Stimulated activated naive CD8-positive, alpha-beta T cell treated with anti-CD3 and anti-CD28 coated beads, Interleukin-15, Interleukin-2, amounts not matched to agents 100 U/mL and 50 U/mL, for 24 hours (primary cell): ENCODE measurements around the gene ARID3C.

ENCODE experiments used
- ATAC-seq: fragments of 150-1000 bp; cut with Tn5 transposase; one replicate; pipeline ENCODE4 v1.10.0; 2021
- DNase-seq: peaks from one replicate; pipeline ENCODE4 v3.0.0; 2021

ARID3C gene, protein sequence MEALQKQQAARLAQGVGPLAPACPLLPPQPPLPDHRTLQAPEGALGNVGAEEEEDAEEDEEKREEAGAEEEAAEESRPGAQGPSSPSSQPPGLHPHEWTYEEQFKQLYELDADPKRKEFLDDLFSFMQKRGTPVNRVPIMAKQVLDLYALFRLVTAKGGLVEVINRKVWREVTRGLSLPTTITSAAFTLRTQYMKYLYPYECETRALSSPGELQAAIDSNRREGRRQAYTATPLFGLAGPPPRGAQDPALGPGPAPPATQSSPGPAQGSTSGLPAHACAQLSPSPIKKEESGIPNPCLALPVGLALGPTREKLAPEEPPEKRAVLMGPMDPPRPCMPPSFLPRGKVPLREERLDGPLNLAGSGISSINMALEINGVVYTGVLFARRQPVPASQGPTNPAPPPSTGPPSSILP

DNA sequence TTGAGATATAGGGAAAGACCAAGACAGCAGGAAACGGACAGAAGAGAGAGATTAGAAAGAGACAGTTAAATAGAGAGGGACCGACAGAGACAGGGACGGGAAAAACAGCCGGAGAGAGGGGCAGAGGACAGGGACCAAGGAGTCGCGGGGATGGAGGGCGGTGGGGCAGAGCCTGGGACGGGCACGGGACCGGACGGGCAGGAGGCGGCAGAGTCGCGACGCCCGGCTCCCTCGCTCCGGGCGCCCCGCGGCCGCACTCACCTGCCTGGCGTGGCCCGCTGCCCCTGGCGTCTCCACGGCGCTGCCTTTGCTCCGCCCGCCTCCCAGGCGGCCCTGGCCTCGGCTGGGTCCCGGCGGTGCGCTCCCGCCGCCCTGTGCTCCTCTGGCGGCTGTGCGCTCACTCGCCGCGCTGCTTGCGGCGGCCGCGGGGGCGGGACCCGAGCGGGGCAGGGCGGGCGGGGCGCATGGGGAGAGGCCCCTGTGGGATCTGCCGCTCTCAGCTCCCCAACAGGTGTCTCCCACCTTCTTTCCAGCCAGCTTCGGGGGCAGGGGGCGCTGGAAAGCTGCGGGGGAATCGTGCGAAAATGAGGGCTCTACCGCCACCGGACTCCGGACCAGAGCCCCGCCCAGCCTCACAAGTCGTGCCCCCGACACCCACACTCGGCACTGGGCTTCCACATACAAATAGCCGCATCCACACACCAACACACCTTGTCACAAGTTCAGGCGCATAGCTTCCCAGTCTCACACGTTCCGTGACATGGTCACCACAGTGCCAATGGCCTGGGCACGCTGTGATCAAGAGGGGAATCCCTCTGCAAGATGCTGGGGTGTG is at the start of gene ARID3C:
ARID3C (minus strand) TSS at position 411 of the 835 bp plus-strand sequence. CDS start 1,052 bp downstream, outside the sequence.
- DNase-seq, result peak; percentile 55
- peak; percentile 72 for ATAC-seq

DNA sequence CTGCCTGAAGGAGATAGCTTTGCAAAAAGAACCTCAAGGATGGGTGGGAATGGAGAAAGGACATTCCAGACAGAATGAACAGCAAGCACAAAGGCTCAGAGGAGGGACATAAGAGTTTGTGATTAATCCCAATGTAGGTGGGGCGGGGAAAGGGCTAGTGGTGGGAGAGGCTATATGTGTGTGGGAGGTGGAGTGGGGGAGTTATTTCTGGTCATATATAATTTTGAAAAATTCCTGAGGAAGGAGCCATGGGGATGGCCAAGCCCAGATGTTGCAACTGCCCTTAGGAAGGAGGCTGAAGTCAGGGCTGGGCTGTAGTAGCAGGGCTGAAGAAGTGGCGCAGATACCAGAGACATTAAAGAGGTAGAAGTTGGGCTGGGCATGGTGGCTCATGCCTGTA is 47.0 kb upstream of the ARID3C start:
- DNase-seq (no peak), ATAC-seq (no peak)

DNA sequence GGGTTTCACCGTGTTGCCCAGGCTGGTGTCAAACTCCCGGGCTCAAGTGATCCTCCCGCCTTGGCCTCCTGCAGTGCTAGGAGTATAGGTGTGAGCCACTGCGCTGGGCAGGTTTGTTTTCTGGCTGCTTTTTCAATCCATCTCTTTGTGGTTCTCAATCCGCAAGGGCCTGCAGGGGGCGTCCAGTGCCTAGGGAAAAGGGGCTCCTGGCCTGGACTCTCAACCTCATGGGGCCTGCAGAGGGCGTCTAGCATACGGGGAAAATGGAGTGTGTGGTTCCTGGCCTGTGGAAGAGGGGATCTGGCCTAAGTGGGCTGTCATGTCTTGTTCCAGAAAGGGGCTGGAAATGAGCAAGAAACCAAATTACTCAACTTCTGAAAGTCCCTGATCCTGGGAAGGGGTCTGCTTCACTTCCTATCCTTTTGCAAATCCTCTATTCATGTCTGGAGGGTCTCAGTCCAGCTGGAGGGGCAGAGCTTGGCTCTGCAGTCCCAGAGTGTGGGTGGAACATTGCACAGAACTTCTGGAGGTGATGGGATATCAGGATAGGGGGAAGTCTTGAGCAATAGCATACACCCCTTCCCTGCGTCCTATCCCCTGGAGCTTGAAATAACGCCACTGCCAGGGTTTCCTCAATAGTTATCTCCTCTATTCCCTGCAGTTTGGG is 46.3 kb upstream of the ARID3C start:
- DNase-seq, result peak; percentile 77
- peak; percentile 77 for ATAC-seq

DNA sequence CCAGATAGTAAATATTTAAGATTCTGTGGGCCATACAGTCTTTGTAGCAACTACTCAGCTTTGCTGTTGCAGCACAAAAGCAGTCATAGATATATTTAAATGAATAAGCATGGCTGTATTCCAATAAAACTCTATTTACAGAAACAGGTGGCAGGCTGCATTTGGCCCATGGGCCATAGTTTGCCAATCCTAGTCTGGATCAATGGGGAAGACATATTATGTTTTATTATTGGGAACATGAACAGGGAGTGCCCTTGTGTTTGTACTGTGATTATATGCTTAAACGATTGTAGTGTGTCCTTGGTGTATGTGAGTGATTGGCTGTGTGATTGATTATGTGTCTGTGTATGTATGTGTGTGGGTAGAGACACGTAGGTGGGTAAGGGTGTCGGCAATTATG is 45.6 kb upstream of the ARID3C start:
- no peak for DNase-seq
- ATAC-seq, result no peak

DNA sequence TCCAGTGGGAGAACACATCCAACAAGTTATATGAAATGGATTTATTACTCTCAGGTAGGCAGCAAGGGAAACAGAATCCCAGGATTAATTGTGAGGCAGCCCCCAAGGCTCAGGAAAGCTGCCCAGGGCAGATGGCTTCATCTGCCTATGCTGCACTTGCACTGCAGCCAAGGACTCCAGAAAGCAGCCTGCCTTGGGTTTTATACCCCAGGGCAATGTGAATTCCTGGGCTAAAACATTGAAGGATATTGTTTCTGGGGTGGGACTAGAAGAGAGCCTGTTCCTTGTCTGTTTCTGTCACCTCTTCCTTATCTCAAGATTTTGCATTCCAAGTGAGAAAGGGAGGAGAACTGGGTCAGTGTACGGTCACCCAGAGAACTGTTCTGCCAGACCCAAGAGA is 42.4 kb upstream of the ARID3C start:
- no peak for DNase-seq
- no peak for ATAC-seq

DNA sequence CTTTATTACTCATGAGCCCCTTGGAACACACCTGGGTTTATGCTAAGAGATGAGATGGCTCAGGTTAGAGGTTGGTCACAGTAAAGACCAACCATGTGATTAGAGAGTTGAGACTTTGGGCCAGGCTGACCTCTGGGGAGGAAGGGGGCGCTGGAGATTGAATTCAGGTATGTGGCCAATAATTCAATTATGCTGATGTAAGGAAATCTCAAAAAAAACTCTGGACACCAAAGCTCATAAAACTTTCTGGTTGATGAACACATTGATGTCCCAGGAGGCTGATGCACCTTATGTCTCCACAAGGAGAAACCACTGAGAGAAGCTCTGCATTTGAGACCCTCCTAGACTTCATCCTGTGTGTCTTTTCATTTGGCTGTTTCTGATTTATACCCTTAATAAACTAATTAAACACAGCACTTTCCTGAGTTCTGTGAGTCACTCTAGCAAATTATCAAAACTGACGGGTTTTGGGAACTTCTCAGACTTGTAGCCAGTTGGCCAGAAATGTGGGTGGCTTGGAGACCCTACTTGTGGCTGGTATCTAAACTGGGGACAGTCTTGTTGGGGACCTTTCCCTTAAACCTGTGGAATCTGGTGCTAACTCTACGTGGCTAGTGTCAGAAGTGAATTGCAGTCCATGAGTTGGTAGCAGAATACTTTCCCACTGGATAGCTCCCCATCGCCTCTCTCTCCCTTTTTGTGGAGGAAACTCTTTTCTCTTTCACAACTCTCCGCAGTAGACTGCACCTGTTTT is 41.1 kb upstream of the ARID3C start:
- ATAC-seq (no peak), DNase-seq (no peak)

DNA sequence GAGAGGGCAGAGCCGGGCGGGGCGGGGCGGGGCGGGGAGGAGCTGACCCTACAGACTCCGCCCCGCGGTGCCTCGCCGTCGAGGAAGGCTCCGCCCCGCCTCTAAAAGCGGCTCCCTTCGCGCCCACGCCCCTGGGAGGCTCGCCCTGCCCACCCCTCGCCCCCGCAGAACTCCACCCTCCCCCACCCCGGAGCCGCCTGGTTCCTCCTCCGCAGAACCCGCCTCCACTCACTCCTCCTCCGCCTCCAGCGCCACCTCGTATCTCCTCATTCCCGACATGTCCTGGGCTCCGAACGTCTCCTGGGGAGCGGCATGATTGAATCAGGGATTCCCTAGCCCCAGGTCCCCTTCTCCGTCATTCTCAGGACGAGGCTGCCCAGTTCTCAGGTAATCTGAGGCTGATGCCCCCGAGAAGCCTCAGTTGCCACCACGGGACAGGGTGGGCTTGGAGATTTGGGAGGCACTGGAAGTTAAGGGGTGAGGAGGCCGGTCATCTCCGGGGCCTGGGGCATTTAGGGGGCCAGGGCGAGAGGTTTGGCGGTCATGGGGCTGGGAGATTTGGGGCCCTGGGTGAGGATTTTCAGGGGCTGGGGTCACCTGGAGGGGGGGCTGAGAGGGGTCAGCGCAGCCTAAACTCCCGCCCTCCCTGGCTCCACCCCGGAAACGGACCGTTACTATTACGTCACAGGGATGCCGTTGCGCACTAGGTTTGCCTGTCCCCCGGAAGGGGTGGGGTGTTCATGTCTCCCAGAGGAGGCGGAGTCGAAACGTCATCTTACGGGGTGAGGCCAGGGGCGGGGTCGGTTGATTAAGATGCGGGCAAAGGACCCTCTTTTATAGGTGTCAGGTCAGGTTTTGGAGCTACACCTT is 36.8 kb upstream of the ARID3C start:
- ATAC-seq (peak; percentile 75), DNase-seq (peak; percentile 87)

DNA sequence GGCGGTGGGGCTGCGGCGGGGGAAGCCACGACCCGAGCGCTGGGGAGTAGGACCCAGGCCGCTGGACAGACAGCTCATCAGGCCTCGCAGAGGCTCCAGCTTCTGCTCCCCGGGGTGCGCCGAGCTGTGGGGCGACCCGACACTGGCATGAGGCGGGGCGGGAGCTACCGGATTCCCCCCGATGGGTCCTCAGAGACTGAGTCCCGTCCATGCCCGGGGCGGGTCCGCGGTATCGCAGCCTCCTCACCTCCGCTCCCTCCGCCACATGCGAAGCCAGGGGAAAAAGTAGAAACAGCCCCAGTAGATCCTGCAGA is 36.2 kb upstream of the ARID3C start:
- DNase-seq (no peak), ATAC-seq (no peak)

DNA sequence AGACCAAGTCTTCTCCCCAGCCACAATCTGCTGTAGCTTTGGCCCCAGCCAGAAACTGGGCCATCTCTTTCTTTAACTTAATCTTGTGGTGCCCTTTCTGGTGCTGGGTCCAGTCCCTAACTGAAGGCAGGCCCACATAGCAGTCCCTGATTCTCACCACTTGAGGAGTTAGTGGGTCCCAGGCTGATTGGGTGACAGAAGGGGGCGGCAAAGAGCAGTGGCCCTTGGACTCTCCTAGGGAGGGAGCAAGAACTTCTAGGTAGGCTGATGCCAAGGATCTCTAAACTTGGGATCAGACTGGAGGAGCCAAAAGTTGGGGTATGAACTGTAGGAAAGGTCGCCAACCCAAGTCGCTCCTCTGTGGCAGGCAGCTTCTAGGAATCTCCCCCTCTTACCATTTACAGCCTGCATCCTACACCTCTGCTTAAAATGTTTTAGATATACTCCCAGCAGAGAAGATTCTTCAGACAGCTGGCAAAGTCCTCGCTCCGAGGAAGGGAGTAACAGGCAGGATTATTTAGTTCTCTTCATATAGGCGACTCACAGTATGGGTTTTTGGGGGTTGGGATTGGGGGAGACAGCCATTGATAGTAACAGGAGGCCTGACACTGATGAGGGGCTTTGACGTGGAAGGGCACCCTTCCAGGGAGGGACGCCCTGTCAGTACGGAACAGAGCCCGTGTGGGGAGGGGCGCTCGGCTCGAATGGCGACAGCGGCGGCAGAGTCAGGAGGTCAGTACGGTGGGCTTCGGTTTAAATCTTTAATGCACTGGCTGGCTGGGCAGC is 35.6 kb upstream of the ARID3C start:
- peak; percentile 55 for ATAC-seq
- peak; percentile 71 for DNase-seq

DNA sequence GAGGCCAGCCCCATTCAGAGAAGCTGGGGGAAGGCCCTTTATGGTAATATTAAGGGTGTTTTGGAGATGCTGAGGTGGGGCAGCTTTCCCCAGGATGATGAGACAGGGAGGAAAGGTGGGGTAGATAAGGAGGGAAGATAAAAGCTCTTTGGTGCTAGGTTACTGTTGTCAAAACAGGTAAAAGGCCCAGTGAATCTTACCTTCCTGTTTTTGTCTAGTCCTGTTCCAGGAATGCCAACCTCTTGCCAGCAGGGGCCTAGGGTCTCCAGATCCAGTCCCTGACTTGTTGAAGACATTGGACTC is 34.4 kb upstream of the ARID3C start:
- ATAC-seq, result no peak

DNA sequence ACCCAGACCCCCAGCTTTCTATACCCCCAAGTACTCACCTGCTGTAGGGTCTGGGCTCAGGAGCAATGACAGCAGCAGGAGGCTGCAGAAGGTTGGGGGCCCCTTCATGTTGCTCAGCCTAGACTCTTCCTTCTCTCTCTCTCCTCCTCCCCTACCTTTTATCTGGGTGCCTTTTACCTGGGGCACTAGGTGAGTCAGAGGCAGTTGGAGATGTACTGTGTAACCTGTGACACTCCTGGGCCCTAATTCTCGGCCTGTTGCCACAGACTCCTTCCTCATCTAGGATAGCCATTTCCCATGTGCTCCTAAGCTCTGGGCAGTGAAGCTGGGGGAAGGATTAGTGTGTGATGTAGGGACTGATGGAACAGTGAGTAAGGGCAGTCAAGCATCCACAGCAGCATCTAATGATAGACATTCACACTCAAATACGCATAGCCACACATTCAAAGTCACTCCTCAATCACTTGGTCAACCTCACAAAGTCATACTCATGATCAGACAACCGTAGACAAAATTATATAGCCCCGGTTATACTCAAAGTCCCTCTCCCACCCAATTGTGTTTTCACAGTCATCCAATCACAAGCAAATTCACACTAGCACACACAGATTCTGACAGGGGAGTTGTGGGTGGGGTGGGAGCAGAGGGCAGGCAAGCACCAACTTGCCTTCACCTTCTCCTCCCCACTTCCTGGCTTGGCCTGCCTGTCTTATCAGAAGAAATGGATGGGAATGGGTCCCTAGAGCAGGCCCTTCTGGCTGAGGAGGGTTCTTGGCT is 33.8 kb upstream of the ARID3C start, which contains the start of gene CCL27:
CCL27 (minus strand) TSS at position 132 of the 777 bp plus-strand sequence; CDS start at position 108, 24 bp downstream.
- no peak for ATAC-seq
- no peak for DNase-seq

More for the DNA sequence above, 34.4 kb upstream of the ARID3C start:
- DNase-seq, result no peak

DNA sequence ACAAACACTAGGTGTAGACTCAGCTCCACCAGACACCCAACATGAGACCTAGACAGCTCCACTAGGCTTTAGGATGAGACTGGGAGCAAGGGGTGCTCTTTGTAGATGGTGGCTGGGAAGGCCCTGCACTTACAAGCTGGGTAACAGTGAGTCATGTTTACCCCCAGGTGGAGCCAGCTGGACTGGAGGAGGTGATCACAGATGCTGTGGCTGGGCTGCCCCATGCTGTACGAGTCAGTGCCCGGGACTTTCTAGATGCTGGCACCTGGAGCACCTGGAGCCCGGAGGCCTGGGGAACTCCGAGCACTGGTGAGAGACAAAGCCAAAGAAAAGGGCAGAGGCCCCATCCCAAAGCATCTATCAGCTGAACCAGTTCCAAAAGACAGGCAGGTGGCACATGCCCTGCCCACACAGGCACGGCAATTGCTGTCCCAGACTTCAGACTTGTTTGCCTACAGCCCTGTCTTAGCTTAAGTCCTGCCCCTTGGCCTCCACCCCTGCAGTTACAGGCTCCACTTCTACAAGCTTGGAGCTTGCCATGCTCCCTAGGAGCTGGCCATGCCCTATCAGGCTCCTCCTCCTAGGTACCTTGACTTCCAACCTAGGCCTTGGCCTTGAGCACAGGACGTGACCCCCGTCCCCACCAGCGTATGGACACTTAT is 30.9 kb upstream of the ARID3C start:
- ATAC-seq (no peak), DNase-seq (no peak)

DNA sequence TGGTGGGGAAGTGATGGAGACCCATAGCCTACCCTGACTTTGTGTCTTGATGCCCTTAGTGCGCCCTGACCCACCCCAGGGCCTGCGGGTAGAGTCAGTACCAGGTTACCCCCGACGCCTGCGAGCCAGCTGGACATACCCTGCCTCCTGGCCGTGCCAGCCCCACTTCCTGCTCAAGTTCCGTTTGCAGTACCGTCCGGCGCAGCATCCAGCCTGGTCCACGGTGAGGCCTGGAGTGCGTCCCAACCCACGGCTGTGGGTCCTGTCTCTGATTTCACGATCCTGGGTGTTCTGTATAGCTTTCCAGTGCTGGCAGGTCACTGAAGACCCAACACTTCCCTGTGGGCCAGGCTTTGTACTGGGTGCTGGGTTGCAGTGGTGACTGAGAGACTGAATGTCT is 29.6 kb upstream of the ARID3C start:
- DNase-seq (no peak), ATAC-seq (no peak)

DNA sequence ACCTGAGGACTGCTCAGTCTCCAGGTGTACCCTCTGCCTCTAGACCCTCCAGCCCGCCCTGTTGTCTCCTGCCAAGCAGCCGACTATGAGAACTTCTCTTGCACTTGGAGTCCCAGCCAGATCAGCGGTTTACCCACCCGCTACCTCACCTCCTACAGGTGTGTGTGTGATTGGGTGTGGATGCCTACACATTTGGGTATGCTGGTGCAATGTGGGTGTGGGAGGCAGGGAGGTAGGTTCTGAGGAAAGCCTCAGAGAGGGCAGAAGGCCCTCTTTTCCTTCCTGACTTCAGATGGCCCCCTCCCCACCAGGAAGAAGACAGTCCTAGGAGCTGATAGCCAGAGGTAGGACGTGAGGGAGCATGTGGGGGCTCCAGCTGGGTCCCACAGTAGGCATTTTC is 28.1 kb upstream of the ARID3C start:
- DNase-seq, result no peak
- ATAC-seq, result no peak

DNA sequence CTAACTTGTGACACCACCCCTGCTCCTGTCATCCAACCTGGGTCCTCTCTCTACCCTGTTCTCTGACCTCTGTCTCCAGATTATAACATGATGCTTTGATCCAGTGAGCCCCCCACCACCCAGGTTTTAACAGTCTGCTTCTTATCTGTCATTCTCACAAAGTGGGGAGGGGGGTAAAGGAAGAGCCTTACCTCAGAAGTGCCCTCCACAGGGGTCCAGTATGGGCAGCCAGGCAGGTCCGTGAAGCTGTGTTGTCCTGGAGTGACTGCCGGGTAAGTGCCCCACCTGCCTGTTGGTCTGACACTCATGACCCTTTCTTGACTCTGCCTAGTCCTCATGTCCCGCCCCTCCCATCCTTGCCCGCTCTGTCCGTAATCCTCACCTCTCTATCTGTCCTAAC is 26.5 kb upstream of the ARID3C start:
- no peak for DNase-seq
- ATAC-seq, result no peak

DNA sequence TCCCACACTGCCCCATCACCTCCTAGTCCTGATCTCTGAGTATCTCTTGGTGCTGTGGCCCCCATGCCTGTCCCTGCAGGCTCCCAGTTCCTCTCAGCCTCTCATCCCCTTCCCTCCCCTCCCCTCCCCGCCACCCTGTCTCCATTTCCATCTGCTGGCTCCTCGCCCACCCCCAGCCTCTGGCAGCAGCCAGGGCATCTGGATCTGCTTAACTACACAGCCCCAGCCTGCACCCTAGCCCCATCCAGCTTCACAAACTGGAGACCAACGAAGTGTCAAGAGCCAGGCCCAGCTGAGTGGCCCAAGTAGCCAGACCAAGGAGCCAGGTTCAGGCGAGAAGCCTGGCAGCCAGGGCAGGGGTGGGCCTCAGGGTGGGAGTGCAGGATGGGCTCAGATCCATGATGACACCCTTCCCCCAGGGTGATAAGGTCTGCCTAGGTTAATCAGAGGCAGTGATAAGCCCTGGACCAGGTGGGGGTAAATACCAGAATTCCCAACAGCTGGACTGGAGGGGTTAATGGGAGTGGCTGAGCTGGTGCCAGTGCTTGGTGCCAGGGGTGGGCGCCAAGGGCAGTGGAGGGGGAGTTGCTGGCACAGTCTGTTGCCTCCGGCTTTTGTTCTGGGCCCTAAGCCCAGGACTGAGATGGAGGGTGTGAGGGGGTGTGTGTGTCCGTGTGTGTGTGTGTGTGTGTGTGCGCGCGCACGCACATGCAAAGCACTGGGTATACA is 25.6 kb upstream of the ARID3C start:
- DNase-seq, result no peak
- no peak for ATAC-seq

DNA sequence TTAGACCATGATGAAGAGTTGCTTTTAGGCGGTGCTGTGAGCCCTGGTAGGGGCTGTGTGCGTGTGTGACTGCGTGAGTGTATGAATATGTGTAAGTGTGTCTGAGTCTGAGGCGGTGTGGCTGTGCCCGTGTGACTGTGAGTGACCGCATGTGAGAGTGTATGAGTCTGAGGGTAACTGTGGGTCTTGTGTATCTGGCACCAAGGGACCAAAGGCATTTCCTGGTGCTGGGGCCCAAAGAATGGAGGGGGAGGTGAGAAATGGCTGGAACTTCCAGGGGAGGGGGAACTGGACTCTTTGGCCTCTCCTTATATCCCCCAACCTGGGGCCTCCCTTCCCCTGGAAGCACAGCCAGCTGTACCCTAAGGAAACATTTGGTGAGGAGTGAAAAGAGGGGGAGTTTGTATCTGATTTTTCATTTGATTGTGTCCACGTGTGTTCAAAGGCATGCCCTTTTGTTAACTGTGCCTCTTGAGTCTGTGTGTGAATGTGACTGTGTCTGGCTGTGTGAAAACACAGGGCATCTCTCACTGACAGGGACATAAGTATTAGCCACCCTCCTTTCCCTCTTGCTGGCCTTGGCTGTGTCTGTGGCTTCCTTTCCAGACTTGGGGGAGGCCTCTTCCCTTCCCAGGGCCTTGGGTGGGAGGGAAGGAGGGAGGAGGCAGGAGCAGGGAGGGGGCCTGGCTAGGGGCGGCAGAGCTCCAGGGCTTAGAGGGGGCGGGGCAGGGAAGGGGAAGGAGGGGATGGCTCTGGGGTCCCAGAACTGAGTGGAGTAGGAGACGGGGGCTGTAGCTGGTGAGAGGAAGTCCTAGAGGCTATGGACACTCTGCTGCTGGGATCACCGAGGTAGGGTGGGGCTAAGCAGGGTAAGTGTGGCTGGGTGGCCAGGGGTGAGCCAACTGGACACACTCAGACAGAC is 24.5 kb upstream of the ARID3C start:
- ATAC-seq, result no peak
- no peak for DNase-seq
